Activated CD8-positive, alpha-beta memory T cell treated with anti-CD3 and anti-CD28 coated beads, Interleukin-2, amount 50 U/mL, for 24 hours (primary cell): ENCODE results near the gene CRACR2A.

Source experiments
- DNase-seq: peaks from one replicate; pipeline ENCODE4 v3.0.0-alpha.2; 2020; ENCODE audit errors: extremely low read depth

CRACR2A gene

GRCh38 chr12:3565985-3566384 is 186.9 kb downstream of the CRACR2A start:
- DNase-seq = no peak
